ENCODE measurements around the gene IRF2.

DNA sequence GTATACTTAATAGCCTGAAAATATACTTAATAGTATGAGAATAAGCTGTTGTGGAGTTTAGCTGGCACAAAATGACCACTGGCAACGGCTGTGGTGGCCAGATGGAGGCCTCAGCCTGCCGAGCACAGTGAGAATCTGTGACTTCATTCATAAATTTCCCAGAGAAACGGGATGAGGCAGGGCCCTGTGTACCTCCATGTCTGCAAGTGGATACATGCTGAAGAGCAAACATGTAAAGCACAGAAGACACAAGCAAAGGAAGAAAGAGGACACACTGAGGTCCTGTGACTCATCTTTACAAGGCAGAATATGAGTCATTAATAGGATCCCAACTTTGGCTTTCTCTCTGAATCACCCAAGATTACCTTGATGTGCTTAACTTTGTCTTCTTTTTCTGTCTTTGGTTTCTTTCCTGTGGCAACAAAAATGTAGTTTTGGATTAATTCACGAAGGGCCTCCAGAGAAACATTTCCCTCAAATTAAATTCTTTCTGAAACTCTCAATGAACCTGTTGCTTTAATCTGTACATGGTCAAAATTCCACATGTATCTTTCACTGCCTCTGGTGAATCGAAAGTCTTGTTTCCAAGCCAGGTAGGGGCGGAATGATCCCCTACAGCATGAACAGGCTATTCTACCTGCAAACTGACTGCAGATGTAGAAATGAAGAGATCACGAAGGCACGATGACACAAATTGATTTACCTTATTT lies 56.4 kb downstream of the IRF2 start:
- no peak for TF ChIP-seq POLR2AphosphoS5 (IDR thresholded peaks at IDR 0.05)
- TF ChIP-seq, protein P1, sequence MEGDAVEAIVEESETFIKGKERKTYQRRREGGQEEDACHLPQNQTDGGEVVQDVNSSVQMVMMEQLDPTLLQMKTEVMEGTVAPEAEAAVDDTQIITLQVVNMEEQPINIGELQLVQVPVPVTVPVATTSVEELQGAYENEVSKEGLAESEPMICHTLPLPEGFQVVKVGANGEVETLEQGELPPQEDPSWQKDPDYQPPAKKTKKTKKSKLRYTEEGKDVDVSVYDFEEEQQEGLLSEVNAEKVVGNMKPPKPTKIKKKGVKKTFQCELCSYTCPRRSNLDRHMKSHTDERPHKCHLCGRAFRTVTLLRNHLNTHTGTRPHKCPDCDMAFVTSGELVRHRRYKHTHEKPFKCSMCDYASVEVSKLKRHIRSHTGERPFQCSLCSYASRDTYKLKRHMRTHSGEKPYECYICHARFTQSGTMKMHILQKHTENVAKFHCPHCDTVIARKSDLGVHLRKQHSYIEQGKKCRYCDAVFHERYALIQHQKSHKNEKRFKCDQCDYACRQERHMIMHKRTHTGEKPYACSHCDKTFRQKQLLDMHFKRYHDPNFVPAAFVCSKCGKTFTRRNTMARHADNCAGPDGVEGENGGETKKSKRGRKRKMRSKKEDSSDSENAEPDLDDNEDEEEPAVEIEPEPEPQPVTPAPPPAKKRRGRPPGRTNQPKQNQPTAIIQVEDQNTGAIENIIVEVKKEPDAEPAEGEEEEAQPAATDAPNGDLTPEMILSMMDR (IDR thresholded peaks at IDR 0.05) = no peak
- TF ChIP-seq POLR2A (IDR thresholded peaks at IDR 0.05; ENCODE audit: low read depth) = no peak
- no peak for TF ChIP-seq EP300 (IDR thresholded peaks at IDR 0.05)
